GM19193 (cell line): ENCODE results near the gene RASGRP1.

ENCODE experiments used
- POLR2A ChIP-seq: IDR thresholded peaks from 4 replicates; pipeline ENCODE4 v1.6.1; 2011; ENCODE audit not compliant: insufficient read depth, insufficient read length; ENCODE audit errors: extremely low read depth

RASGRP1 gene

GRCh38 chr15:38588672-38589071, 24.1 kb upstream of the RASGRP1 start:
- TF ChIP-seq POLR2A, result no peak

- no peak for TF ChIP-seq POLR2A
Observed at GRCh38 chr15:38587214-38587613, 22.6 kb upstream of the RASGRP1 start.

GRCh38 chr15:38578626-38579025, 14.0 kb upstream of the RASGRP1 start:
- no peak for TF ChIP-seq POLR2A

- no peak for TF ChIP-seq POLR2A
Observed at GRCh38 chr15:38577424-38577987, 12.9 kb upstream of the RASGRP1 start.

GRCh38 chr15:38576837-38577236, 12.2 kb upstream of the RASGRP1 start:
- TF ChIP-seq POLR2A, result no peak

GRCh38 chr15:38576261-38576660, 11.6 kb upstream of the RASGRP1 start:
- TF ChIP-seq POLR2A, result no peak

GRCh38 chr15:38565287-38565670, 665 bp upstream of the RASGRP1 start:
- TF ChIP-seq POLR2A, result no peak

GRCh38 chr15:38563723-38564519, 693 bp downstream of the RASGRP1 start:
- no peak for TF ChIP-seq POLR2A

- no peak for TF ChIP-seq POLR2A
Observed at GRCh38 chr15:38562278-38562677, 2.3 kb downstream of the RASGRP1 start.

- TF ChIP-seq POLR2A, result no peak
Observed at GRCh38 chr15:38560456-38560926, 4.1 kb downstream of the RASGRP1 start.

- TF ChIP-seq POLR2A, result no peak
Observed at GRCh38 chr15:38559636-38560307, 4.8 kb downstream of the RASGRP1 start.

GRCh38 chr15:38559131-38559530, 5.5 kb downstream of the RASGRP1 start:
- TF ChIP-seq POLR2A, result no peak

GRCh38 chr15:38558372-38559059, 6.1 kb downstream of the RASGRP1 start:
- no peak for TF ChIP-seq POLR2A

- no peak for TF ChIP-seq POLR2A
Observed at GRCh38 chr15:38557921-38558320, 6.7 kb downstream of the RASGRP1 start.

GRCh38 chr15:38555686-38556334, 8.8 kb downstream of the RASGRP1 start:
- TF ChIP-seq POLR2A, result no peak
